GM12801 (cell line): ENCODE results near the gene DRC3.

Experiments used
- CTCF ChIP-seq: IDR thresholded peaks from one replicate; pipeline ENCODE4 v1.5.1; 2011; ENCODE audit warnings: control low read depth; ENCODE audit not compliant: insufficient read length; ENCODE audit errors: extremely low read depth

The DRC3 gene

GRCh38 chr17:18041776-18042175 lies 69.1 kb downstream of the DRC3 start:
- no peak for TF ChIP-seq CTCF

DNA sequence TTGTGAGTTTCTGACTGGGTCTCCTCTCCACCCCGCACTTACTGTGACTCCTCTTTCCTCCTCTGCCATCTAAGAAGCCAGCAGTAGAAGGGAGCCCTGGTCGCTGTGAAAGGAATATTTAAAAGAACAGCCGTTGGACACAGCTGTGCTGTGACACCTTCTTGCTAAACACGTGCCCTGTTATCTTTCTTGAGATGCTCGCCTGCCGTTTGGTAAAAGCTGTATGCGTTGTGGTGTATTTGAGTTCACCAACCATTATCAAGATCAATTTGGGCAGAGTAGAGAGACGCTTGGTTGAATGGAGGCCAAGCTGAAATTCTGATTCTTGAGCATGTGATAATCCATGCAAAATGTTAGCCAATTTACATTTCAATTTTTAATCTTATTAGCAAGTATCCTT lies 70.3 kb downstream of the DRC3 start:
- no peak for TF ChIP-seq CTCF

GRCh38 chr17:18043491-18043890 lies 70.8 kb downstream of the DRC3 start:
- TF ChIP-seq CTCF, result no peak

GRCh38 chr17:18044609-18045008 lies 71.9 kb downstream of the DRC3 start:
- TF ChIP-seq CTCF, result no peak

GRCh38 chr17:18045691-18046350 lies 73.2 kb downstream of the DRC3 start:
- no peak for TF ChIP-seq CTCF

DNA sequence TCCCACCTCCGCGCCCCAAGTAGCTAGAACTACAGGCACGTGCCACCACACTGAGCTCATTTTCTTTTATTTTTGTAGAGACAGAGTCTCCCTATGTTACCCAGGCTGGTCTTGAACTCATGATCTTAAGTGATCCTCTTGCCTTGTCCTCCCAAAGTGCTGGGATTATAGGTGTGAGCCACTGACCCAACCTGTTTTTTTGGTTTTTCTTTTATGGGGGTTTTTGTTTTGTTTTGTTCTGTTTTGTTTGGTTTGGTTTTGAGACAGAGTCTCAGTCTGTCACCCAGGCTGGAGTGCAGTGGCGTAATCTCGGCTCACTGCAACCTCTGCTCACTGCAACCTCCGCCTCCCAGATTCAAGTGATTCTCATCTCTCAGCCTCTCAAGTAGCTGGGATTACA lies 82.9 kb downstream of the DRC3 start:
- TF ChIP-seq CTCF, result no peak

- no peak for TF ChIP-seq CTCF
Observed at GRCh38 chr17:18056214-18056613, 83.6 kb downstream of the DRC3 start.
